Mesenteric fat pad (tissue), 1 donor: ENCODE data around the gene UBE2F. TPM values are rescaled to one million over a fixed set of nuclear protein-coding genes. Genes with fewer than 3 reads are reported as not detected.
A peak's percentile ranks its signal among the peaks of the same experiment; 100 is the strongest.
"Not testable (repeated sequence)": the region's sequence is repeated elsewhere in the genome, so short reads cannot be mapped to it uniquely, and the experiment has no call there.

Source experiments
- DNase-seq: peaks from one replicate; pipeline ENCODE4 v3.0.0-alpha.2; 2020; ENCODE audit warnings: low spot score
- total RNA-seq: library from RNA; stranded (reverse); fragmentation: NEBNext Ultra II Directional; extraction: Animal tissue kit (Norgen Biotek cat#: 25700); gene quantifications from one replicate; pipeline ENCODE4 v1.2.1, GENCODE V29; 2021
- donor health status: DM: yes; HTN: yes; CAD: no.

The UBE2F gene
- total RNA-seq, 1 donor from 2014 or later: 58.8 TPM

GRCh38 chr2:238042849-238043584, 76.2 kb downstream of the UBE2F start:
- no peak for DNase-seq

- DNase-seq: no peak
These were observed 77.0 kb downstream of the UBE2F start for GRCh38 chr2:238043851-238044250.

DNA sequence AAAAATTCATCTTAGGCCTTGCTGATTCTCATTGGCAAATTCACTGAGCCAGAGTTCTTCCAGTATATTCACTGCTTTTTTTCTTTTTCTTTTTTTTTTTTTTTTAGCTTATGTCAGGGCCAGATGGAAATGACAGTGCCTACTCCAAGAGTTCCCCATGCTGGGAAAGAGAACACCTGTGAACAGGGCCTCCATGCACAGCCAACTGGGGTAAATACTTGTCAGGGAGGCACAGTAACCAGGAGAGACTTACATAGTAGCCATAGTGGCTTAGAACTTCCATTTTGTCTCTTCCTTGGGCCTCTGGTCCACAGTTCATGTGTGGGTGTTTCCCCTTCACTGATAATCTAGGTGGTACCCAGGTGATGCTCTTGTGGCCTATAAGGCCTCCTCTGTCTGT, 78.8 kb downstream of the UBE2F start:
- DNase-seq: no peak

GRCh38 chr2:238046725-238047270, 80.0 kb downstream of the UBE2F start:
- no peak for DNase-seq

DNA sequence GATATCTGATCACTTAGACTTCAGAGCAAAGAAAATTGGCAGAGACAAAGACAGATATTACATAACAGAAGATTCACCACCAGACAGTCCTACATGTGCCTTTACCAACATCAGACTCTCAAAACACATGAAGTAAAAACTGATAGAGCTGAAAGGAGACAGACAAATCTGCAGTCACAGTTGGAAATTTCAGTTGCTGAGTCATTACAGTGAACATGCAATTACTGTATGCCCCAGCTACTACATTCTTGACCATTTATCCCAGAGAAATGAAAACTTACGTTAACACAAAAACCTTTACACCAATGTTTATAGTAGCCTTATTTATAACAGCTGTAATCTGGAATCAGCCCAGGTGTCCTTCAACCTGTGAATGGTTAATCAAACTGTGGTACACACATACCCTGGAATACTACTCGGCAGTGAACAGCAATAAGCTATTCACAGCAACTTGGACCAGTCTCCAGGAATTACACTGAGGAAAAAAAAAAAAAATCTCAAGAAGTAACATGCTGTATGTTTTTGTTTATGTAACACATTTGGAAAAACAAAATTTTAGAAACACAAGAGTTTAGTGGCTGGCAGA, 86.5 kb downstream of the UBE2F start:
- no peak for DNase-seq

DNA sequence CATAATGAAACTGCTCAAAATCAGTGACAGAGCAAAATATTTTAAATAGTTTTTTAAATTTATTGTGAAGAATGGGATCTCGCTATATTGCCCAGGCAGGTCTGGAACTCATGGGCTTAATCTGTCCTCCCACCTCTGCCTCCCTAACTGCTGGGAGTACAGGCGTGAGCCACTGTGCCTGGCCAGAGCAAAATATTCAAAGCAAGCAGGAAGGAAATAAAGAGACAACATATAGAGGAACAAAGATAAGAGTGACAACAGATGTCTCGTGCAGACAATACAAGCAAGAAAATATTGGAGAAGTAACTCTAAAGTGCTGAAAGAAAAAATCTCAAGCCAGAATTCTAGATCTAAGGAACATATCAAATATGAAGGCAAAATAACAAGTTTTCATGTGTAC, 89.0 kb downstream of the UBE2F start:
- no peak for DNase-seq

DNA sequence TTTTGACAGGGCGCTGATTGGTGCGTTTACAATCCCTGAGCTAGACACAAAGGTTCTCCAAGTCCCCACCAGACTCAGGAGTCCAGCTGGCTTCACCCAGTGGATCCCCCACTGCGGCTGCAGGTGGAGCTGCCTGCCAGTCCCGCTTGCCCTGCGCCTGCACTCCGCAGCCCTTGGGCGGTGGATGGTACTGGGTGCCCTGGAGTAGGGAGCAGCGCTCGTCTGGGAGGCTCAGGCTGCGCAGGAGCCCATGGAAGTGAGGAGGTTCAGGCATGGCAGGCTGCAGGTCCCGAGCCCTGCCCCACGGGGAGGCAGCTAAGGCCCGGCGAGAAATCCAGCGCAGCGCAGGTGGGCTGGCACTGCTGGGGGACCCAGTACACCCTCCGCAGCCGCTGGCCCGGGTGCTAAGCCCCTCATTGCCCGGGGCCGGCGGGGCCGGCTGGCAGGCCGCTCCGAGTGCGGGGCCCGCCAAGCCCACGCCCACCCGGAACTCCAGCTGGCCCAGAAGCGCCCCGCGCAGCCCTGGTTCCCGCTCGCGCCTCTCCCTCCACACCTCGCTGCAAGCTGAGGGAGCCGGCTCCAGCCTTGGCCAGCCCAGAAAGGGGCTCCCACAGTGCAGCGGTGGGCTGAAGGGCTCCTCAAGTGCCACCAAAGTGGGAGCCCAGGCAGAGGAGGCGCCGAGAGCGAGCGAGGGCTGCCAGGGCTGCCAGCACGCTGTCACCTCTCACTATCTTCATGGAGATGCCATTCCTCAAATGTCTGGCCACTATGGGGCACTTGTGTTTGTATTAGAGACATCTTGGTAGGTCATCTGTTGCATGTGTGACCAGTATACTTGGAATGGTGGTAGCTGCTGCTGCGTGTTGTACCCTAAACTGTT, 91.1 kb downstream of the UBE2F start:
- not testable (repeated sequence) for DNase-seq

- DNase-seq: no peak
These were observed 92.7 kb downstream of the UBE2F start for GRCh38 chr2:238059505-238059904.

DNA sequence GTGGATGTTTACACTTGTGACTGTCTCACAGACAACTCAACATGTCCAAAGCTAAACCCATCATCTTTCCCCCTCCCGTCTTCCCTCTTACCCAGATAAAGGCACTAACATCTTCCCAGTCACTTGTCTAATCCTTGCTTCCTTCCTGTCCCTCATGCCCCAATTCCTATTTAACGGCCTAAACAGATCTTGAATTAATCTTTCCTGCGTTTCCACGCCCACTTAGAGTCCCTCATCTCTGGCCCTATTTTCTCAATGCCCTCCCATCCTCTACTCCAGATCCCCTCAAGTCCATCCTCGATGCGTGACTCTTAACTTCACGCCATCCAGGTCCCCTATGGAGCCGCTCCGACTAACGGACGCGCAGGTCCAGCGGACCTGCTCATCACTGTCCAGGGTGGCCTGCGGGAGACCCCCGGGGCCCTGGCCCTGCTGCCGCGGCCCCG, 93.3 kb downstream of the UBE2F start:
- DNase-seq: no peak

DNA sequence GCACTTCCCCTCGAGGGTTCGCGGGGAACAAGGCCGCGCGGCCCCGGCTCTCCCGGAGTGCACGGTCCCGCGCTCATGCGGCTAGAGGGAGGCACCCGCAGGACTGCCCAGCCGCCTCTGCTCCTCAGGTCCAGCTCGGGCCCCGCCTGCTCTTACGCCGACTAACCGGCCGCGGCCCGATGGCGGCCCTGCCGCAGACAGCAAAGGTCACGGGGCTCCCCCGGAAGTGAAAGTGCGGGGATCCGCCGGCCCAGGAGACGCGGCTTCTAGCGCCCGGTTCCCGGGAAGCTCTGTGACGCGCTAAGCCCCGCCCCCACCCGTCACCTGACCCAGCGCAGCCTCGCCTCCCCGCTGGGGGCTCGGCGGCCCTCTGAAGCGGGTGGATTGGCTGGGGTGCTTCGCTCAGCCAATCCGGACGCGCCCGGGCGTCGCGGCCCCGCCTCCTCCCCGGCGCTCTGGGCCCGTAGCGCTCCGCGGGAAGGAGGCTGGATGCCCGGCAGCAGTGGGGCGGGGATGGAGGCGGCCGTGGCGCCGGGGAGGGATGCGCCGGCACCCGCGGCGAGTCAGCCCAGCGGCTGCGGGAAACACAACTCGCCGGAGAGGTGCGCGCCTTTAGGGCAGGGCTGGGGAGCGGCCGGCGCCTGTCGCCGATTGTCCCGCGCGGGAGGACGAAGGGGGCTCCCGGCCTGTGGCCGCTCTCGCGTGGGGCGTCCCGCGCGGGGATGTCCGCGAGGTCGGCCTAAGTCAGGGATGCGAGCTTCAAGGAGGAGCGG, 93.9 kb downstream of the UBE2F start, which contains the start of gene SCLY:
Gene SCLY (plus strand): TSS at position 460 of the 773 bp plus-strand sequence. CDS start 54 bp downstream, at position 514.
- DNase-seq: peak; percentile 99

- no peak for DNase-seq
These were observed 94.7 kb downstream of the UBE2F start for GRCh38 chr2:238061315-238062202.

DNA sequence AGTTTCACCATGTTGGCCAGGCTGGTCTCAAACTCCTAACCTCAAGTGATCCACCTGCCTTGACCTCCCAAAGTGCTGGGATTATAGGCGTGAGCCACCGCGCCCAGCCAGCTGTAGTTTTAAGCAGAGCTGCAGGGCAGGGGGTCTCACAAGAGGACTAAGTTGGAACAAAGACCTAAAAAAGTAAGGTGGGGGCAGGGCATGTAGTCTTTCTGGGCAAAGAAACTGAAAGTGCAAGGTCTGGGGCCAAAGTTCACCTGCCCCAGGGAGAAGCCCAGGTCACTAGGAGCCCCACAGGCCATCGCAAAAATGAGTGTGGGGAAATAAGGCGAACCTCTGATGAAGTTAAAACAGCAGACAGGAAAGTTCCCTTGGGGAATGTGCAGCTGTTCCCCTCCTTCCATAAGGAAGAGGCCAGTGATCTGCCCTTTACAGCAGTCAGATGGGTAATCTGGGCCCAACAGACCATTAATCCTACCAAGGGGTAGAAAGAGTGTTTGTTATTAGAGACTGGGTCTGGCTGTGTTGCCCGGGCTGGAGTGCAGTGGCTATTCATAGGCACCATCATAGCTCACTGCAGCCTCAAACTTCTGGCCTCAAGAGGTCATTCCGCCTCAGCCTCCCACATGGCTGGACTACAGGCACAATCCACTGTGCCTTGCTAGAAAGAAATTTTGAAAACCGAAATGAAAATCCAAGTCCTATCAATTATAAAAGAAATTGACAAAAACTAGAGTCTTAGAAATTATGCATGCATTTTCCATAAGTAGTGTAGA, 96.8 kb downstream of the UBE2F start:
- DNase-seq: no peak

- DNase-seq: no peak
These were observed 97.6 kb downstream of the UBE2F start for GRCh38 chr2:238064376-238064775.

- no peak for DNase-seq
These were observed 98.4 kb downstream of the UBE2F start for GRCh38 chr2:238065071-238065846.

DNA sequence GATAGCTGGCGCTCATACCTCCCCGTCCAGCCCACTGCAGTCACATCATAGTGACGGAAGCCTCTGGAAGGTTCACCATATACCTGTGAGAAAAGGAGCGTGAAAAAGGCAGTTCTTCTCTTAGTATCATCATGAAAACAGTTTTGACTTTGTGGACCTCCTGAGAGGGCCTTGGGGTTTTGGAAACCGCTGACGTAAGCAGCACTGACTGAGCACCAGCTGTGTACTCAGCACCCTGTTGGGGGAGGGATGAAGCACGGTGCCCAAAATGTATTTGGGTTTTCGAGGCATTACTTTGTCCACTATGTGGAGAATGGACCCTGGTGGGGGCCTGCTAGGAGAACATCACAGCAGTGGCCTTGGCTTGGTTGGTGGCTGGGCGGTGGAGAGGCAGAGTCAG, 99.4 kb downstream of the UBE2F start:
- DNase-seq: no peak

- not testable (repeated sequence) for DNase-seq
These were observed 99.9 kb downstream of the UBE2F start for GRCh38 chr2:238066718-238067117.

GRCh38 chr2:238067939-238068338, 101.1 kb downstream of the UBE2F start:
- no peak for DNase-seq
